CD4-positive, alpha-beta memory T cell (primary cell): ENCODE results near the gene CALHM3. TPM values are rescaled to one million over a fixed set of nuclear protein-coding genes. Genes with fewer than 3 reads are reported as not detected.

Experiments used
- CTCF ChIA-PET: fragments of 350-600 bp; sonication (Branson Sonifier 250); formaldehyde crosslinking; loops from one replicate; lab custom pipeline; 2021; ENCODE audit warnings: inconsistent platforms; ENCODE audit not compliant: partially characterized antibody; lab: Charles Lee
- POLR2A ChIA-PET: fragments of 350-600 bp; sonication (Branson Sonifier 250); formaldehyde crosslinking; loops from one replicate; lab custom pipeline; 2021; ENCODE audit not compliant: partially characterized antibody; lab: Charles Lee
- DNase-seq, 5 donors: peaks; one replicate each; pipeline versions ENCODE4 v3.0.0 to v3.0.0-alpha.2; 2020 to 2022; ENCODE audit warnings: mixed read lengths in 1 of 5
- H3K27ac ChIP-seq: one replicate; pipeline ENCODE4 v1.7.0; 2013; ENCODE audit warnings: low read depth, low read length
- H3K27me3 ChIP-seq: 2 replicates; pipeline ENCODE4 v1.7.0; 2013; ENCODE audit warnings: mild to moderate bottlenecking, low read length, moderate library complexity; ENCODE audit not compliant: insufficient read depth
- H3K36me3 ChIP-seq: 2 replicates; pipeline ENCODE4 v1.7.0; 2013; ENCODE audit warnings: mild to moderate bottlenecking, low read length, moderate library complexity; ENCODE audit not compliant: insufficient read depth
- H3K4me1 ChIP-seq: 2 replicates; pipeline ENCODE4 v1.7.0; 2013; ENCODE audit warnings: mild to moderate bottlenecking, low read length, moderate library complexity; ENCODE audit not compliant: insufficient read depth
- H3K4me3 ChIP-seq, 2 donors: one replicate each; pipeline ENCODE4 v1.7.0; 2013; ENCODE audit warnings: low read length in 2 of 2, mild to moderate bottlenecking in 1 of 2
- H3K9me3 ChIP-seq, 2 donors: one replicate each; pipeline ENCODE4 v1.7.0; 2013; ENCODE audit warnings: low read length in 2 of 2, control low read depth in 1 of 2; ENCODE audit not compliant: control insufficient read depth in 1 of 2
- H3K27ac Mint-ChIP-seq, 7 donors: one replicate each; pipeline ENCODE4 v1.8.0; 2020 to 2021; ENCODE audit warnings: mixed read lengths in 7 of 7, mild to moderate bottlenecking in 6 of 7, inconsistent platforms in 3 of 7, moderate library complexity in 3 of 7
- H3K27me3 Mint-ChIP-seq, 2 donors: one replicate each; pipeline ENCODE4 v1.8.0; 2020 to 2021; ENCODE audit warnings: mixed read lengths in 2 of 2
- H3K36me3 Mint-ChIP-seq, 2 donors: one replicate each; pipeline ENCODE4 v1.8.0; 2020 to 2021; ENCODE audit warnings: mixed read lengths in 2 of 2, inconsistent platforms in 1 of 2, mild to moderate bottlenecking in 1 of 2
- H3K4me1 Mint-ChIP-seq, 4 donors: one replicate each; pipeline ENCODE4 v1.8.0; 2020 to 2021; ENCODE audit warnings: mixed read lengths in 4 of 4, mild to moderate bottlenecking in 1 of 4
- H3K4me3 Mint-ChIP-seq, 8 donors: one replicate each; pipeline ENCODE4 v1.8.0; 2020 to 2021; ENCODE audit warnings: mixed read lengths in 8 of 8, mild to moderate bottlenecking in 7 of 8, moderate library complexity in 6 of 8, inconsistent platforms in 3 of 8
- H3K9me3 Mint-ChIP-seq, 8 donors: one replicate each; pipeline ENCODE4 v1.8.0; 2020 to 2021; ENCODE audit warnings: mixed read lengths in 8 of 8, mild to moderate bottlenecking in 5 of 8, inconsistent platforms in 3 of 8, moderate library complexity in 1 of 8
- intact Hi-C: fragments of 100-400 bp; cut with micrococcal nuclease; formaldehyde crosslinking; loops from one replicate; pipeline ENCODE4 v1.15.1; 2023
- polyA plus RNA-seq, 2 donors: library from polyadenylated mRNA; unstranded; fragments of 300-500 nt; fragmentation: Illumina TruSeq; gene quantifications; one replicate each; pipeline ENCODE4 v1.2.3, GENCODE V29; 2021
- total RNA-seq, 2 experiments: library from RNA; stranded (reverse); gene quantifications; one replicate each; pipeline ENCODE4 v1.2.3, GENCODE V29; 2021

CALHM3 gene
- total and polyA plus RNA-seq, 4 experiments from 2014 or later, result not detected

- H3K36me3 Mint-ChIP-seq, result no peaks in the 10 kb centered on the region
- Histone ChIP-seq H3K4me1 (peaks cover 15% of the 10 kb centered on the region), H3K9me3 (no peaks in the 10 kb centered on the region), H3K4me3 (no peak overlapping the region), H3K27ac (no peak overlapping the region), H3K36me3 (no peaks in the 10 kb centered on the region), H3K27me3 (no peaks in the 10 kb centered on the region)
- no peak for DNase-seq
- intact Hi-C loops, result no loop called here
- no peaks in the 10 kb centered on the region for H3K27me3 Mint-ChIP-seq
- H3K4me1 Mint-ChIP-seq, result peaks cover 19 to 37% (median 24%) of the 10 kb centered on the region in 4 donors
- CTCF ChIA-PET, result no interaction called here
- peak overlapping the region in 2 of 7 donors; percentile 53 to 86 for H3K27ac Mint-ChIP-seq
- H3K4me3 Mint-ChIP-seq, result peak overlapping the region in 1 of 8 donors; percentile 20
- no peaks in the 10 kb centered on the region for H3K9me3 Mint-ChIP-seq
- POLR2A ChIA-PET, result interaction anchor here (2.4 kb wide), 1 partner anchor 14 kb away, joined by 10 read pairs; no protein-coding TSS in a partner anchor
These were observed 21.8 kb downstream of the CALHM3 start for GRCh38 chr10:103457176-103457712.

DNA sequence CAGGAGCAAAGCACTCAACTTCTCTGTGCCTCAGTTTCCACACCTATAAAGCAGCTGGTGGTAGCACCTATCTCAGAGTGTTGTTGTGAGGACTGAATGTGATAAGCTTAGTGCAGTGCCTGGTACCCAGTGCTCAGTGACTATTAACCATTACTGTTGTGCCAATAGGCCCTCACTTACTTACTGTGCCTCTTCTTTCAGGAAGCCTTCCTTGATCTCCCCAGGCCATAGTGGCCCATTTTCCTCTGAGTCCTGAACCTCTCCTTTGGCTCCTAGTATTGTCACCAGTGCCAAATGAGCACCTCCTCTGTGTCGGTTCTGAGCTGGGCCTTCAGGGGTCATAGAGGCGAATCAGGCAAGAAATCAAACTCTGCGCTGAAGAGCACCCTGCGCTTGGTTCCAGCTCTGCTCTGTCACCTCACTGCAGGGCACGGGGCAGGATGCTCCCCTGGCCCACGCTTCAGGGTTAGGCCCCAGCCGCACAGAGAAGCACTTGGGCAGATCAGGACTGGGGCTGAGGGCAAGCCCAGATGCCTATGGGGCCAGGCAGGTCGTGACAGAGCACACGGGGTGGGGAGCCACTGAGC lies 22.9 kb downstream of the CALHM3 start:
- Mint-ChIP-seq H3K27ac (no peak overlapping the region), H3K36me3 (peaks cover 0 to 4% of the 10 kb centered on the region in 2 donors), H3K4me1 (peaks cover 19 to 47% (median 27%) of the 10 kb centered on the region in 4 donors), H3K27me3 (no peaks in the 10 kb centered on the region), H3K4me3 (peak overlapping the region in 1 of 8 donors; percentile 2), H3K9me3 (peaks cover 0 to 2% (median 0%) of the 10 kb centered on the region in 8 donors)
- peaks cover 16% of the 10 kb centered on the region for H3K4me1 ChIP-seq
- H3K36me3 ChIP-seq, result no peaks in the 10 kb centered on the region
- ChIA-PET CTCF (interaction anchor here (1.2 to 9.7 kb wide), 3 partner anchors 16 to 39 kb away, joined by 3 to 75 read pairs (median 8); no protein-coding TSS in a partner anchor), POLR2A (interaction anchor here (0.5 to 2.4 kb wide), 2 partner anchors 15 to 452 kb away, joined by 3 to 10 read pairs; no protein-coding TSS in a partner anchor)
- no peak for DNase-seq
- H3K27me3 ChIP-seq, result no peaks in the 10 kb centered on the region
- H3K4me3 ChIP-seq, result no peak overlapping the region
- no peak overlapping the region for H3K27ac ChIP-seq
- intact Hi-C loops, result no loop called here
- no peaks in the 10 kb centered on the region for H3K9me3 ChIP-seq

GRCh38 chr10:103455235-103455634 lies 23.8 kb downstream of the CALHM3 start:
- Histone ChIP-seq H3K36me3 (no peaks in the 10 kb centered on the region), H3K27ac (no peak overlapping the region), H3K4me1 (peaks cover 25% of the 10 kb centered on the region), H3K27me3 (no peaks in the 10 kb centered on the region), H3K9me3 (no peaks in the 10 kb centered on the region), H3K4me3 (no peak overlapping the region)
- intact Hi-C loops, result no loop called here
- DNase-seq, result no peak
- Mint-ChIP-seq H3K27me3 (no peaks in the 10 kb centered on the region), H3K4me1 (peaks cover 28 to 54% (median 36%) of the 10 kb centered on the region in 4 donors), H3K36me3 (peaks cover 0 to 14% of the 10 kb centered on the region in 2 donors), H3K27ac (peak overlapping the region in 1 of 7 donors; percentile 55), H3K9me3 (peaks cover 0 to 4% (median 0%) of the 10 kb centered on the region in 8 donors), H3K4me3 (no peak overlapping the region)
- ChIA-PET POLR2A (interaction anchor here (0.5 to 5.9 kb wide), 2 partner anchors 16 to 453 kb away, joined by 3 to 106 read pairs; no protein-coding TSS in a partner anchor), CTCF (interaction anchor here (2.7 to 9.7 kb wide), 2 partner anchors 17 to 38 kb away, joined by 8 to 75 read pairs; no protein-coding TSS in a partner anchor)

- intact Hi-C loops, result no loop called here
- H3K36me3 Mint-ChIP-seq, result peaks cover 11 to 24% of the 10 kb centered on the region in 2 donors
- Histone ChIP-seq H3K4me1 (peaks cover 37% of the 10 kb centered on the region), H3K27ac (no peak overlapping the region), H3K9me3 (no peaks in the 10 kb centered on the region), H3K36me3 (peaks cover 5% of the 10 kb centered on the region), H3K27me3 (no peaks in the 10 kb centered on the region), H3K4me3 (no peak overlapping the region)
- peak overlapping the region in 6 of 8 donors; percentile 12 to 99 (median 42) for H3K4me3 Mint-ChIP-seq
- ChIA-PET POLR2A (interaction anchor here (1.3 to 5.9 kb wide), 2 partner anchors 17 to 21 kb away, joined by 3 to 106 read pairs; no protein-coding TSS in a partner anchor), CTCF (interaction anchor here (2.7 to 9.7 kb wide), 5 partner anchors 18 to 37 kb away, joined by 8 to 75 read pairs (median 24); no protein-coding TSS in a partner anchor)
- peaks cover 0 to 4% (median 0%) of the 10 kb centered on the region in 8 donors for H3K9me3 Mint-ChIP-seq
- H3K27me3 Mint-ChIP-seq, result no peaks in the 10 kb centered on the region
- H3K27ac Mint-ChIP-seq, result peak overlapping the region; percentile 22 to 92 (median 61)
- H3K4me1 Mint-ChIP-seq, result peaks cover 32 to 60% (median 39%) of the 10 kb centered on the region in 4 donors
- DNase-seq, result no peak
These were observed 25.0 kb downstream of the CALHM3 start for GRCh38 chr10:103454026-103454425.

DNA sequence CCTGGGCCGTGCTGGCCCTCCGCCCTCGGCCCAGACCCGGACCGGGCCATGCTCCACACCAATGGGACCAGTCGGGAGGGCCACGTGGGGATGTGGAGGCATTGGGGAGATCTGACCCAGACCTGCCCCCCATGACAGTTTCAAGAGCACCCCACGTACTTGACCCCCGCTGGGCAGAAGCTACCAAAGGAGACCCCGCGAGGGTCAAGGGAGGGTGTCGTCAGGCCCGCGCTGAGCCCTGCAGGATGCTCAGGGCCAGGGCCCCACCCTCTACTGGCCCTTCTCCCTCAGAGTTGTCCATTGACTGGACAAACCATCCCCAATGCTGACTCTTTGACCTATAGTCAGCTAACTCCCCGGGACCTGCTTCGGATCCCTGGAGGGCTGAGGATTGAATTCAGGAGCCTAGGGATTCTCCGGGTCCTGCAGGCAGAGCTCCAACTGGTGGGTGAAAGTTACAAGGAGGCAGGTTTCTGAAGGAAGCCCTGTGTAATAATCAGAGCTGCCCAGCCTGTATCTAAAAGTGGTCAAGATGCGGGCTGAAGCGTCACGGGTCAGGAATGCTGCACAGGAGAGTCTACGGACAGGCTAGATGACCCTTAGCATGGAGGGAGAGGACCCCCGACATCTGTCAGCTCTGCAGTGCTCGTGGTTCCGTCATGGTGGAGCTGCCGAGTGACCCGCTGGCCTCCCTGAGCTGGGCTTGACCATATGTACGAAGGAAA lies 26.4 kb downstream of the CALHM3 start:
- Mint-ChIP-seq H3K27me3 (no peaks in the 10 kb centered on the region), H3K36me3 (peaks cover 21 to 34% of the 10 kb centered on the region in 2 donors), H3K27ac (peak overlapping the region; percentile 48 to 92 (median 79)), H3K9me3 (peaks cover 0 to 4% (median 0%) of the 10 kb centered on the region in 8 donors), H3K4me3 (peak overlapping the region; percentile 90 to 99 (median 96)), H3K4me1 (peaks cover 41 to 71% (median 47%) of the 10 kb centered on the region in 4 donors)
- Histone ChIP-seq H3K27ac (peak overlapping the region; percentile 72), H3K4me3 (peak overlapping the region; percentile 79 to 97), H3K36me3 (peaks cover 7% of the 10 kb centered on the region), H3K9me3 (no peaks in the 10 kb centered on the region), H3K4me1 (peaks cover 49% of the 10 kb centered on the region), H3K27me3 (no peaks in the 10 kb centered on the region)
- POLR2A ChIA-PET, result interaction anchor here (0.6 to 5.9 kb wide), 11 partner anchors 10 to 234 kb away, joined by 3 to 106 read pairs (median 6); partner anchors contain the start of genes ATP5MK, PDCD11 and TAF5
- DNase-seq, result no peak
- CTCF ChIA-PET, result interaction anchor here (1.0 to 9.7 kb wide), 8 partner anchors 13 to 36 kb away, joined by 3 to 75 read pairs (median 21); no protein-coding TSS in a partner anchor
- intact Hi-C loops, result loop anchor here (1.0 kb wide), 1 partner anchor 30 kb away; no protein-coding TSS in a partner anchor

DNA sequence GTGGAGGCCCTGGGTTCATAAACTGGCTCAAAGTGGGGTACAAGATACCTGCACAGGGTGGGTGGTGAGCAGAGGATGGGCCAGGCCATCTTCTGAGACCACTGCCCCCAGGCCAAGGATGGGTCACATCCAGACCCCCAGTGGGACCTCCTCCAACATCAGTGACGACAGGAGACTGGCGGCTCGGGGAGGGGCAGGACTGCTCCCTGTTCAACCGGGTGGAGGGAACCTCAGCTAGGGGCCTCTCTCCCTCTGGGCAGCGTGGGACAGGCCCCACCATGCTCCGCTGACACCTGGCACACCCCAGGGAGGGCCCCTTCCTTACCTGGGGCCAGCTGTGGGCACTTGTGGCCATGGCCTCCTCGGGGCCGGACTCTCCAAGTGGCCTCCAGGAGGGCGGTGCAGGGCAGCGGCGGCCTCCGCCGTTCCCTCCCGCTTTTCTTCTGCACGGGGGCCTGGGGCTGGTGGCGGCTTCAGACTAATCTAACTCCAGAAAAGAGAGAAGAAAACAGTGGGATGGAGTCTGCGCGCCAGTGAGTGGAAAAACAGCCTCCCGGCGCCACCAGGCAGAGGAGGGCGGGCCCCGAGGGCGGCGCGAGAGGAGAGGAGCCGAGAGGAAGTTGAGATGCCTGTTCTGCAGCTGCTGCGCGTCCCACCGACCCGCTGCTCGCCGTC lies 27.1 kb downstream of the CALHM3 start, which contains the start of gene CALHM2:
TSS of gene CALHM2 (minus strand) at position 540 of the 675 bp plus-strand sequence. CDS start 2,429 bp downstream, outside the sequence.
- ChIA-PET POLR2A (interaction anchor here (0.6 to 5.9 kb wide), 15 partner anchors 10 to 235 kb away, joined by 3 to 106 read pairs (median 6); partner anchors contain the start of genes ATP5MK, PDCD11 and TAF5), CTCF (interaction anchor here (1.0 to 9.7 kb wide), 10 partner anchors 14 to 36 kb away, joined by 3 to 75 read pairs (median 18); no protein-coding TSS in a partner anchor)
- Histone ChIP-seq H3K4me3 (peak within 1 kb of the TSS; percentile 79 to 97), H3K27me3 (no peaks in the 10 kb centered on the region), H3K27ac (peak within 1 kb of the TSS; percentile 72), H3K9me3 (no peaks in the 10 kb centered on the region), H3K4me1 (peaks cover 54% of the 10 kb centered on the region), H3K36me3 (peaks cover 14% of the 10 kb centered on the region)
- peak in 4 of 5 donors; percentile 40 to 57 (median 44) for DNase-seq
- peak within 1 kb of the TSS; percentile 81 to 98 (median 95) for H3K27ac Mint-ChIP-seq
- peak within 1 kb of the TSS; percentile 90 to 99 (median 96) for H3K4me3 Mint-ChIP-seq
- H3K27me3 Mint-ChIP-seq, result no peaks in the 10 kb centered on the region
- H3K4me1 Mint-ChIP-seq, result peaks cover 42 to 74% (median 51%) of the 10 kb centered on the region in 4 donors
- intact Hi-C loops, result loop anchor here (1.0 kb wide), 2 partner anchors 19 to 30 kb away; no protein-coding TSS in a partner anchor
- H3K36me3 Mint-ChIP-seq, result peaks cover 27 to 41% of the 10 kb centered on the region in 2 donors
- peaks cover 0 to 4% (median 0%) of the 10 kb centered on the region in 8 donors for H3K9me3 Mint-ChIP-seq
